Stromal cell of bone marrow (primary cell): ENCODE results near the gene KLC1.
"Not testable (repeated sequence)": the region's sequence is repeated elsewhere in the genome, so short reads cannot be mapped to it uniquely, and the experiment has no call there.

Experiments used
- DNase-seq: peaks from one replicate; pipeline ENCODE4 v3.0.0-alpha.2; 2012; ENCODE audit warnings: low read depth

KLC1 gene

DNA sequence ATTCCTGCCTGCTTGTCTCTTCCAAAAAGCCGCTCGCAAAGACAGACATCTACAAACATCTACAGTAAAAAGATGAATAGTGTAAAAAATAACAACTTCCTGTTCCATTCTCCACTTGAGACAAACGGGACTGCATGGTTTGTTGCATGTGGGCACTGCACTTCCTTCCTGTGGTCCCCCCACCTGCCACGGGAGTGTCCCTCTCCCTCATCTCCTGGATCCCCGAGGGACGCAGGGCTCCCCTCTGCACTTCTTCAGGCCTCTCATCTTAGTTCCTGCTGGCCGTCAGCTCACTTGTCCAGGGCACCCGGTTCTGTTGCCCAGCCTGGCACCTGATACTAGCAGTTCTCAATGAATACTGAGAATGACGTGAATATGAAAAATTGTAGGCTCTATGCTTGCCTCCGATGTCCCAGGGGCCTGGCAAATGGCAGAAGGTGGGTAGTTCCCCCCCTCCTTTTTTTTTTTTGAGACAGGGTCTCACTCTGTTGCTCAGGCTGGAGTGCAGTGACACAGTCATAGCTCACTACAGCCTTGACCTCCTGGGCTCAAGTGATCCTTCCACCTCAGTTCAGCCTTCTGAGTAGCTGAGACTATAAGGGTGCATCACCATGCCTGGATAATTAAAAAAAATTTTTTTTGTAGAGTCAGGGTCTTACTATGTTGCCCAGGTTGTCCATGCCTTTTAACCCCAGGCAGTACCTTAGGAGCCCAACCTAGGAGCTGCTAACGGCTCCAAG is 3.5 kb upstream of the KLC1 start:
- DNase-seq: no peak

GRCh38 chr14:103626146-103626850 is 2.7 kb upstream of the KLC1 start:
- DNase-seq: no peak

- DNase-seq: no peak
These were observed 1.7 kb upstream of the KLC1 start for GRCh38 chr14:103627073-103628025.

DNA sequence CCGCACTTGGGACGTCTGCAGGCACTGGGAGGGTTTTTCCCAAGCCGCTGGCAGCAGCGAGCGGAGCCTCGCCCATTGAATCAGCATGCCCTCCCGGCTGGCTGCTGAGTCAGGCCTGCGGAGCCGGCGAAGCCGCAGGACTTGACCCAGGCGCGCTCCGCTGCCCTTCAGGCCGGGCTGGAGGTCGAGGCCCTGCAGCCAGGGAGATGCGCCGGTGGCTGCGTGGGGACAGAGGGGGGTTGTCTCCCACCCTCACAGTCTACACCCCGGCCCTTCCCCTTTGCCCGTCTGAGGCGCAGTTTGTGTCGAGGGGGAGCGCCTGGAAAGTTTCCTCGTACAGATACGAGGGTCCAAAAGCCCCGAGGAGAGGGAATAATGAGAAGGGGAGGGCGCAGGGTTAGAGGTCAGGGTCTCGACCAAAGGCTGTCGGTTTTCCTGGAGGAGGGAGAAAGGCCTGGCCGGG is 759 bp upstream of the KLC1 start:
- peak; percentile 72 for DNase-seq

DNA sequence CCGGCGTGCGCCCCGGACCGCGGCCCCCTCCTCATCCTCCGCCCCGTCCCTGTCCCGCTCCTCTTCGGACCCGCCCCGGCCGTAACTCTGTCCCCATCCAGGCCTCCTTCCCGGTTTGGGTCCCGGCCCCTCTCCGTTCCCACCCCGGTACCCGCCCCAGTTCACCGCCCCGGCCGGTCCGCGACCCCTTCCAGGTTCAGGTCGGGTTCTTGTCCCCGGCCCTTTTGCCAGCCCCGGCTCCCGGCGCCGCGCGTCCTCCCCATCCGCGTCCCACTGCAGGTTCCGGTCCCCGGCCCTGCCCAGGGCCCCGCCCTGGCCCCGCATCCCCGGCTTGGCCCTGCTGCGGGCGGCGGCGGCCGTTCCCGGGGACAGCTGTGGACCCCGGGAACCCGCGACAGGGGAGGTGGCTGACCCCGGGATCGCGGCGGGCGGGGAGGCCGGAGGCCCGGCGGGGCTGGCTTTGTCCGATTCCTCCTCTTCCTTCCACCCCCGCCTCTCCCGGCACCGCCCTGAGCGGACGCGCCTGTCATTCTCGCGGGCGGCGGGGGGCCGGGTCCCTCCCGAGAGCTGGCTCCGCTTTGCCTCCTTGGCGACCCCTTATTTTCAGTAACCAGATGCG is 601 bp downstream of the KLC1 start:
- no peak for DNase-seq

DNA sequence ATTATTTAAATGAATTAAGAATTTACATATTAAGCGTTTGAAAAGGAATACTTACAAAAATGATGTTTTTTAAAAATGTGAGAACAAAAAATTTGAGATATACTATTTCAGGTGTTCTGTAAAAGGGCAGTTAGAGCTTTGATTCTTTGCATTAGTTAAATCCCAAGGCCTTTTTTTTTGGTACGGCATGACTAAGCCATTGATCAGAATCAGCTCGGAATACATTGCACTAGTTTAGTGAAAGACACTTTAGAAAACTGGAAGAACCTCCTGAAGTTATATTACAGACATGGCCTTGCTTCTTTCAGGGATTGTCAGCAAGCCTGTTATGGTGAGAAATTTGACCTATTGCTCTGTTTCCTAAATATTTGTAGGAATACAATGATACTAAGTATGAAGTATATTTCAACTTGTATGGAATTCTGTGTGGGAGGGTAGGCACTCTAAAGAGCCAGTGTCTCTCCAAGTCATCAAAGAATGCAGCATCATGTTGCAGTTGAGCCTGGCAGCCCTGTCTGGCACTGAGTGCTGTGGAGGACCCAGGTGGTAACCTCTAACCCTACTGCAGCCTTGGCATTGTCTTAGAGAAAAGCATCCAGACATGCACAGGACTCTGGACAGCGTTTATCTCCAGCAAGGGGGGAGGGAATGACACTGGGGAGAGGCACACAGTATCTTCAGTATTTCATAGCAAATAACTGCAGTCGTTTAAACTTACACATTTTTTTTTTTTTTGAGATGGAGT is 1.5 kb downstream of the KLC1 start:
- no peak for DNase-seq

- DNase-seq: no peak
These were observed 4.4 kb downstream of the KLC1 start for GRCh38 chr14:103633391-103633790.

DNA sequence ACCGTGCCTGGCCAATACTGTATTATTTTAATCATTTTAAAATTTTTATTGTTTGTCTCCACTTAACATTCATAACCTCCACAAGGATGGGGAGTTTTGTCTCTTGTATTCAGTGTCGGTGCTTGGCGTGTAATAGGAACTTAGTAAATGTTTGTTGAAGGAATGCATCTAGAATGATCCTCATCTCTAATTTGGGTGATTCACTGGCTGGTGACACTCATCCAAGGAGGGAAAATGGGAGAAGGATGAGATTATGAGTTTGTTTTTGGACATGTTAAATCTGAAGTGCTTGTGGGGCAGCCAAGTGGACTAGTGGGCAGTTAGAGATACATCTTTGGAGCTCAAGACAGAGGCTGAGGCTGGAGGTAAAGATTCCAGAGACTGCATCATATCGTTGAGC is 5.1 kb downstream of the KLC1 start:
- DNase-seq: peak; percentile 16

DNA sequence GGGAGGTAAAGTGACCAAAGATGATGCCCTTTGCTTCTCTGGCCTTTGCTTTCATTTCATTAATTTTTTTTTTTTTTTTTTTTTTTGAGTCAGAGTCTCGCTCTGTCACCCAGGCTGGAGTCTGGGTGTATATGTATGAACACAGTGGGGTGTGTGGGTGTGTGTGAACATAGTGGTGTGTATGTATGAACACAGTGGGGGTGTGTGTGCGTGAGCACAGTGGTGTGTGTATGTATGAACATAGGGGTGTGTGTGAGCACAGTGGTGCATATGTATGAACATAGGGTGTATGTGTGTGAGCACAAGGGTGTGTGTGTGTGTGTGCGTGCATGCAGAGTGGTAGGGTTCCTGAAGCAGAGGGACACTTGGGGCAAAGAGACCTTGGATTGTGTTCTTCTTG is 9.6 kb downstream of the KLC1 start:
- DNase-seq: no peak

DNA sequence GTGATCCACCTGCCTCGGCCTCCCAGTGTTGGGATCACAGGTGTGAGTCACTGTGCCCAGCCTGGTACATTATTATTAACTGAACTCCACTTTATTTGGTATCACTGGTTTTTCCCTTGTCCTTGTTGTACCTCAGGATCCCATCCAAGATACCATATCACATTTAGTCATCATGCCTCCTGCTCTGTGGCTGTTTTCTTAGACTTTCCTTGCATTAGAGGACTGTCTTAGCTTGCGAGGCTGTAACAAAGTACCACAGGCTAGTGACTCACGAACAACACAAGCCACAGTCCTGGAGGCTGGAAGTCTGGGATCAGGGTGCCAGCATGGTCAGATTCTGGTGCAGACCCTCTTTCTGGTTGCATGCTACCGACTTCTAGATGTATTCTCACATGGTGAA is 12.2 kb downstream of the KLC1 start:
- DNase-seq: peak; percentile 43

DNA sequence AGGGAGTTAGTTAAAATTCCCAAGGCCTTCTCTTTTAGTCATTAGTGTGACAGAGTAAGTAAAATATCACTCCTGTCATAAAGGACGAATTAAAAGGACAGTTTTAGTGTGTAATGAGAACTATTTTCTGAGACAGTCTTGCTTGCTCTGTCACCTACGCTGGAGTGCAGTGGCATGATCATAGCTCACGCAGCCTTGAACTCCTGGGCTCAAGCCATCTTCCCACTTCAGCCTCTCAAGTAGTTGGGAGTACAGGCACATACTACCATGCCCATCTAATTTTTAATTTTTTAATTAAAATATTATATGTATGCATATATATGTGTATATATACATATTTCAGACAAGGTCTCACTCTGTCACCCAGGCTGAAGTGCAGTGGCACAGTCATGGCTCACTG is 17.2 kb downstream of the KLC1 start:
- no peak for DNase-seq

DNA sequence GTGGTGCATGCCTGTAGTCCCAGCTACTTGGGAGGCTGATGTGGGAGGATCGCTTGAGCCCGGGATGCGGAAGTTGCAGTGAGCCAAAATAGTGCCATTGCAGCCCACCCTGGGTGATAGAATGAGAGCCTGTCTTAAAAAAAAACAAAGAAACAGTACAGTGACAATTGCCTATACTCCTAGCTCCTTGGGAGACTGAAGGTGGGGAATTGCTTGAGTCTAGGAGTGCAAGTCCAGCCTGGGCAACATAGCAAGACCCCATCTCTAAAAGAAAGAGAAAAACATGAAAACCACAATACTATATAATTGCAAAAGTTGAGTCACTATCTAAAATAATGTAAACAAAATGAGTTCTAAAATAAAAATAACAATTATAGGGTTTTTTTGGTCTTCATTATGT is 20.0 kb downstream of the KLC1 start:
- no peak for DNase-seq

- no peak for DNase-seq
These were observed 21.2 kb downstream of the KLC1 start for GRCh38 chr14:103650213-103650612.

GRCh38 chr14:103651585-103651984 is 22.6 kb downstream of the KLC1 start:
- no peak for DNase-seq

DNA sequence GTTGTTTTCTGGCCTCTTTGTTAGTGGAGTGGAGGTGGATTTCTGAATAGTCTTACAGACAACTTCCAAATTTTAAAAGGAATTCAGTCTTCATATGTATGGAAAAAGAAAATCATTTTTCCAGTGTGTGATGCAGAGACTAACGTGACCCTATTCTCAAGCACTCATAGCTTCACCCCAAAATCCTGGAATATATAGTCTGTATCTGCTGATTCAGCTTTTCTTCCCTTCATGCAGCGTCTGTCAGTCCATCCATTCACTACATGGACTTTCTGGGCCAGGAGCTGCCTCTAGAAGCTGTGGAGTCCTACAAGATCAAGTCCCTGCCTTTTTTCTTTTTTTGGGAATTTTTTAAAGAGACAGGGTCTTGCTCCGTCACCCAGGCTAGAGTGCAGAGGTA is 23.8 kb downstream of the KLC1 start:
- DNase-seq: no peak

DNA sequence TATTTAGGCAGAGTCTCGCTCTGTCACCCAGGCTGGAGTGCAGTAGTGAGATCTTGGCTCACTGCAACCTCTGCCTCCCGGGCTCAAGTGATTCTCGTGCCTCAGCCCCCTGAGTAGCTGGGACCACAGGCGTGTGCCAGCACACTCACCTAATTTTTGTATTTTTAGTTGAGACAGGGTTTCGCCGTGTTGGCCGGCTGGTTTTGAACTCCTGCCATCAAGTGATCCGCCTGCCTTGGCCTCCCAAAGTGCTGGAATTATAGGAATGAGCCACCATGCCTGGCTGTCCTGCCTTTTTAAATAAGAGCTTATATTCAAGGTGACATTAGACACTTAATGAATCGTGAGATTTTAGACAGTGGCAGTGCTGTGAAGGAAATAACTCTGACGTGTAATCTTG is 24.3 kb downstream of the KLC1 start:
- not testable (repeated sequence) for DNase-seq

DNA sequence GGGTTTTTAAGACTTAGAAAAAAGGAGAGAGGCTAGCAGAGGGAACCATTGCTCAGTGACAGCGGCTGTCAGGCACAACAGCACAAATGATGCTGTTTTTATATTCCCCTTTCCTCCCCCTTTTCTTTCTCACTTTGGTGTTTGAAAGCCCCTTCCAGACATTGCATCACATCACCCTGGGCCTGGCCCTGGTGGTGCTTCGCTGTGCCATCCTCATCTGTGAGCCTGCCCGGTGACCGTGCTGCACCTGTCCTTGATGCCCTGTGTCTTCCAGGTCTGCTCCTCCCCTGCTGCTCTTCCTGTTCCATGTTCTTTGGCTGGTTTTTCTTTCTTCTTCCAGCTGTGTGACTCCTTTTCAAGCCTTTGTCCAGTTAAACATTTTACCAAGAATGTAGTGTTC is 24.8 kb downstream of the KLC1 start:
- no peak for DNase-seq

DNA sequence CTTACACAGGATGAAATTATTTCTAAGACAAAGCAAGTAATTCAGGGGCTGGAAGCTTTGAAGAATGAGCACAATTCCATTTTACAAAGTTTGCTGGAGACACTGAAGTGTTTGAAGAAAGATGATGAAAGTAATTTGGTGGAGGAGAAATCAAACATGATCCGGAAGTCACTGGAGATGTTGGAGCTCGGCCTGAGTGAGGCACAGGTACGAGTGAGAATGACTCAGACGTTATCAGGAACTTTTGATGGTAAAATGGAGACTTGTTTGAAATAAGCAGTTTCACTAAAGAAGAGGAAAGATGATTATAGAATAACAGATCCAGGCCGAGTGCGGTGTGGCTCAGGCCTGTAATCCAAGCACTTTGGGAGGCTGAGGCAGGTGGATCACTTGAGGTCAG is 25.6 kb downstream of the KLC1 start:
- no peak for DNase-seq

DNA sequence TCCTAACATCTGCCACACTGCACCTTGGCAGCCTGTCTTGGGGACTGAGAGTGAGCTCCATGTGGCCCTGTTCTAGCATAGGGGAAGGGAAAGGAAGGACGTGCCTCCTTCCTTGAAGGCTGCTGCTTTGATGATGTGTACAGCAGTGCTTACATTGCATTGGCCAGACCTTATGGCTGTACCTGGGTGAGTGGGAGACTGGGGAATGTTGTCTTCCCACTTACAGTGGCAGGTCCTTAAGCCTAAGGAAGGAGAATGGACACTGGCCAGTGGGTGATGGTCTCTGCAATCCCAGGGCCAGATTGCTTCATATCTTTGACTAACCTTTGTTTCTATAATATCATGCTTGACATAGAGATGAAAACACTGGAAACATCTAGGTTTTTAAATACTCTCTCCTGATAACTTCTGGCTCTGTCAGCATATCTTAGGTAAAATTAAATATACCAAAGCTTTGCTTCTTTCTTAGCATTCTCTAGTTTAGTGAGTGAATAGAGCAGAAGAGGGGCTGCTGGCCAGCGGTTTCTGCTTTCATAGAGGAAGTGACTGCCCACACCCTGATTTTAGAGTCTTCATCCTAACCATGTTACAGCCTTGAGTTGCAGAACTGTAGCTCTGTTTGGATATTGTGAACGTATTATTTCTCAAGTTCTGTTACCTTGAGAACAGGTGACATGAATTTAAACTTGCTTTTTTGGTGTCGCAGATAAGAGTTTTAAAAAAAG is 27.2 kb downstream of the KLC1 start:
- no peak for DNase-seq

GRCh38 chr14:103656756-103657133 is 27.7 kb downstream of the KLC1 start:
- no peak for DNase-seq

- peak; percentile 83 for DNase-seq
These were observed 28.5 kb downstream of the KLC1 start for GRCh38 chr14:103657471-103657870.
